Uterus (tissue), 2 donors: Measurements from ENCODE around the gene SDK2.

Experiments
- CTCF ChIP-seq, 4 experiments: fragments of 200-600 bp in 2 of 4; fragments of 450-650 bp in 2 of 4; sonication (generic) in 2 of 4; IDR thresholded peaks; one replicate each; pipeline ENCODE4 v1.5.1; 2016 to 2019; ENCODE audit warnings: antibody characterized with exemption in 4 of 4, mild to moderate bottlenecking in 2 of 4, moderate library complexity in 1 of 4
- POLR2A ChIP-seq, 2 donors: fragments of 450-650 bp; IDR thresholded peaks; one replicate each; pipeline ENCODE4 v1.6.1; 2016; ENCODE audit warnings: antibody characterized with exemption in 2 of 2, mild to moderate bottlenecking in 1 of 2, moderate library complexity in 1 of 2

GRCh38 chr17:73566905-73567782, 77.1 kb downstream of the SDK2 start:
- no peak for TF ChIP-seq CTCF (IDR thresholded peaks at IDR 0.05)
- TF ChIP-seq POLR2A (IDR thresholded peaks at IDR 0.05): no peak
